AG08396 (cell line): ENCODE measurements around the gene KIF23.

Experiments
- DNase-seq: peaks from one replicate; pipeline ENCODE4 v3.0.0; 2012; ENCODE audit warnings: low spot score, mixed read lengths

Gene KIF23

DNA sequence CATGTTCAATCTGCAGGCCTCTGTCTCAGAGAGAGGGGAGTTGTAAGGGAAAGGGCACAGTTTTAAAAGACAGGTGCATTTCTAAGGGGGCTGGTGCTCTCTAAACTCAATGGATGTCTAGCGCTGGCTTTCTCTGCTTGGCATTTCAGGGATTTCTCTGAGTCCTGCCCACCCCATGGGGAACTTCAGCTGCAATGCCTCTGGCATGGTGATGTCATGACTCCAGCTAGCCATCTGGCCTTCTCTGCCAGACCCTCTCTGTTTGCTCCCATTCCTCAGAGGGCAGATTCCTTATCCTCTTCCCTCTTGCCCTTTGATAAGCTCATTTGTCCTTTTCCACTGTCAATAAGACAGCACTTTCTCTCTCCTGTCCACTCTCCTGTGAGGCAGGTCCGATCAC, 79.3 kb downstream of the KIF23 start:
- DNase-seq = no peak

DNA sequence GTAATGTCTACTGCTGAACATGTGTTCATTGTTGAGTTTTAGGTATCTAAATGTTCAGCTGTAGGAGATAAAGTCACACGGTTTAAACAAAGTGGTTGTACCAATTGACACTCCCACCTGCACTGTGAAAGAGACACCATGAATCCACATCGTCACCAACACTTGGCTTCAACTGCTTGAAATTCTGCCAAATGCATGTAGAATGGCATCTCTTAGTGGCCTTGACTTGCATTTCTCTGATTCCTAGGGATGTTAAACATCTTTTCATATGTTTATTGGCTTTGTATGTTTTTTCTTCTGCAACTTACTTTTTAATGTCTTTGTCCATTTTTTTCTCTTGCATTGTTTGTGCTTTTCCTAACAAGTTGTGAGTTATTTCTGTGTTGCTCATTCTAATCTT, 81.9 kb downstream of the KIF23 start:
- no peak for DNase-seq

- no peak for DNase-seq
Observed at GRCh38 chr15:69497076-69497475, 82.9 kb downstream of the KIF23 start.

DNA sequence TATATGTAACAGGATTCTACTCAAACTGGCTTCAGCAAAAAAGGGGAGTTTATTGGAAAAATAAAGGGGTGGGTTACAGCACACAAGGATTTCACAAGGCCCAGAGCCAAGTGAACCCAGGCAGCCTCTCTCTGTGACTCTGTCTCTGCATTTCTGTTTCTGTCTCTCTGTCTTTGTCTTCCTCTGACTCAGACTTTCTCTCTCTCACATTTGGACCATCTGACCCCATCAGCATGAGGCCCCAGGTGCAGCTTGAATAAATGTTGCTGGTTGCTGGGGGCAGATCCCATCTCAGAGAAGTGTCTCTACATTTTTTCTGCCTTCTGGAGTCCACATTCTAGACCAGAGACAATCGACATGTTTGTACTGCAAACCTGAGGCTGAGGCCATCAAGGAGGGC, 83.5 kb downstream of the KIF23 start:
- no peak for DNase-seq
